DOHH2 (cell line): ENCODE measurements around the gene MAPK7.
"Not testable (repeated sequence)": the region's sequence is repeated elsewhere in the genome, so short reads cannot be mapped to it uniquely, and the experiment has no call there.

ENCODE experiments used
- H3F3A ChIP-seq: fragments of 200-600 bp; sonication (generic), shearing (Covaris generic); 2 replicates; pipeline ENCODE4 v1.6.0; 2016; ENCODE audit warnings: antibody characterized with exemption, mild to moderate bottlenecking; ENCODE audit not compliant: control insufficient read depth, insufficient read depth
- H3K27ac ChIP-seq: fragments of 200-600 bp; sonication (generic); 2 replicates; pipeline ENCODE4 v1.5.1; 2014; ENCODE audit warnings: low read depth, mild to moderate bottlenecking, low read length, moderate library complexity
- H3K27me3 ChIP-seq: fragments of 200-600 bp; sonication (generic); 2 replicates; pipeline ENCODE4 v1.6.1; 2014; ENCODE audit warnings: mild to moderate bottlenecking, low read length, mixed read lengths; ENCODE audit not compliant: control insufficient read depth
- H3K36me3 ChIP-seq: fragments of 200-600 bp; sonication (generic); 2 replicates; pipeline ENCODE4 v1.6.1; 2014; ENCODE audit warnings: mild to moderate bottlenecking, low read length, moderate library complexity, mixed read lengths; ENCODE audit not compliant: control insufficient read depth
- H3K4me1 ChIP-seq: fragments of 200-600 bp; sonication (generic); 2 replicates; pipeline ENCODE4 v1.6.1; 2014; ENCODE audit warnings: mild to moderate bottlenecking, low read length, mixed read lengths; ENCODE audit not compliant: control insufficient read depth
- H3K4me2 ChIP-seq: fragments of 200-600 bp; sonication (generic); 2 replicates; pipeline ENCODE4 v1.6.0; 2014; ENCODE audit warnings: mild to moderate bottlenecking, low read length, moderate library complexity
- H3K4me3 ChIP-seq: fragments of 200-600 bp; sonication (generic); 2 replicates; pipeline ENCODE4 v1.5.1; 2014; ENCODE audit warnings: mild to moderate bottlenecking, low read length, mixed read lengths
- H3K79me2 ChIP-seq: fragments of 200-600 bp; sonication (generic); 2 replicates; pipeline ENCODE4 v1.6.1; 2014; ENCODE audit warnings: mild to moderate bottlenecking, low read length, mixed read lengths; ENCODE audit not compliant: control insufficient read depth
- H3K9me2 ChIP-seq: fragments of 200-600 bp; sonication (generic); replicated peaks from 2 replicates; pipeline ENCODE4 v1.6.1; 2014; ENCODE audit warnings: mild to moderate bottlenecking, low read length, mixed read lengths; ENCODE audit not compliant: control insufficient read depth
- H3K9me3 ChIP-seq: fragments of 200-600 bp; sonication (generic); 2 replicates; pipeline ENCODE4 v1.6.1; 2014; ENCODE audit warnings: antibody characterized with exemption, low read length, mixed read lengths; ENCODE audit not compliant: control insufficient read depth, insufficient read depth
- H4K20me1 ChIP-seq: fragments of 200-600 bp; sonication (generic); 2 replicates; pipeline ENCODE4 v1.6.0; 2014; ENCODE audit warnings: low read depth, mild to moderate bottlenecking, antibody characterized with exemption, low read length, moderate library complexity; ENCODE audit not compliant: control insufficient read depth, insufficient read depth
- CTCF ChIP-seq: fragments of 200-600 bp; sonication (generic); IDR thresholded peaks from one replicate; pipeline ENCODE4 v1.5.1; 2014; ENCODE audit warnings: antibody characterized with exemption, mild to moderate bottlenecking, low read depth, low read length; ENCODE audit not compliant: poor library complexity, severe bottlenecking
- EZH2phosphoT487 ChIP-seq: fragments of 200-600 bp; sonication (generic); IDR thresholded peaks from 2 replicates; pipeline ENCODE4 v1.6.1; 2017; ENCODE audit warnings: borderline replicate concordance, mild to moderate bottlenecking, antibody characterized with exemption, low read length, moderate library complexity, mixed read lengths

Gene MAPK7

GRCh38 chr17:19348081-19348650 is 30.1 kb upstream of the MAPK7 start:
- no peak for TF ChIP-seq EZH2phosphoT487
- TF ChIP-seq CTCF, result no peak
- H3K27ac ChIP-seq, result no peak overlapping the region
- H3F3A ChIP-seq, result no peaks in the 10 kb centered on the region
- H3K36me3 ChIP-seq, result no peaks in the 10 kb centered on the region
- no peaks in the 10 kb centered on the region for H3K9me3 ChIP-seq
- H3K27me3 ChIP-seq, result peaks cover 2% of the 10 kb centered on the region; the same call in 1 of the 2 replicates
- no peaks in the 10 kb centered on the region for H4K20me1 ChIP-seq
- H3K4me3 ChIP-seq, result no peak overlapping the region
- peaks cover 8% of the 10 kb centered on the region for H3K4me1 ChIP-seq
- H3K9me2 ChIP-seq, result no peaks in the 10 kb centered on the region
- H3K4me2 ChIP-seq, result no peak overlapping the region
- H3K79me2 ChIP-seq, result no peaks in the 10 kb centered on the region

- no peak overlapping the region for H3K27ac ChIP-seq
- no peaks in the 10 kb centered on the region for H3K9me2 ChIP-seq
- H3K4me3 ChIP-seq, result no peak overlapping the region
- H4K20me1 ChIP-seq, result no peaks in the 10 kb centered on the region
- TF ChIP-seq EZH2phosphoT487 (no peak), CTCF (no peak)
- no peak overlapping the region for H3K4me2 ChIP-seq
- no peaks in the 10 kb centered on the region for H3K79me2 ChIP-seq
- H3K36me3 ChIP-seq, result no peaks in the 10 kb centered on the region
- H3K27me3 ChIP-seq, result peaks cover 2% of the 10 kb centered on the region; the same call in 1 of the 2 replicates
- H3K9me3 ChIP-seq, result no peaks in the 10 kb centered on the region
- H3K4me1 ChIP-seq, result peaks cover 8% of the 10 kb centered on the region
- H3F3A ChIP-seq, result no peaks in the 10 kb centered on the region
Measured at GRCh38 chr17:19348806-19349205, 29.5 kb upstream of the MAPK7 start.

GRCh38 chr17:19353401-19353800 is 24.9 kb upstream of the MAPK7 start:
- not testable (repeated sequence) for H3K27ac ChIP-seq, H3K4me1 ChIP-seq, H3K36me3 ChIP-seq, H4K20me1 ChIP-seq, H3K4me2 ChIP-seq, H3K27me3 ChIP-seq, H3F3A ChIP-seq, H3K9me2 ChIP-seq, H3K79me2 ChIP-seq, H3K9me3 ChIP-seq, H3K4me3 ChIP-seq

- H3K27ac ChIP-seq, result no peak overlapping the region
- H3K9me3 ChIP-seq, result no peaks in the 10 kb centered on the region
- no peaks in the 10 kb centered on the region for H3K4me1 ChIP-seq
- TF ChIP-seq EZH2phosphoT487 (no peak), CTCF (no peak)
- H3K36me3 ChIP-seq, result no peaks in the 10 kb centered on the region
- H4K20me1 ChIP-seq, result no peaks in the 10 kb centered on the region
- no peaks in the 10 kb centered on the region for H3K27me3 ChIP-seq
- no peaks in the 10 kb centered on the region for H3F3A ChIP-seq
- H3K4me2 ChIP-seq, result no peak overlapping the region
- H3K9me2 ChIP-seq, result no peaks in the 10 kb centered on the region
- no peaks in the 10 kb centered on the region for H3K79me2 ChIP-seq
- no peak overlapping the region for H3K4me3 ChIP-seq
Measured at GRCh38 chr17:19354748-19355147, 23.6 kb upstream of the MAPK7 start.
